Activated CD8-positive, alpha-beta memory T cell treated with anti-CD3 and anti-CD28 coated beads, Interleukin-2, amount 10 ng/mL, durations not matched to agents 7 days and 5 days (primary cell): ENCODE results near the gene DCTN1. TPM values are rescaled to one million over a fixed set of nuclear protein-coding genes. Genes with fewer than 3 reads are reported as not detected.

Source experiments
- ATAC-seq: fragments of 150-1000 bp; cut with Tn5 transposase; one replicate; pipeline ENCODE4 v1.10.0; 2021; ENCODE audit warnings: moderate library complexity
- CTCF ChIA-PET: fragments of 350-600 bp; sonication (Branson Sonifier 250); formaldehyde crosslinking; loops from one replicate; lab custom pipeline; 2021; ENCODE audit warnings: antibody characterized with exemption; lab: Charles Lee
- DNase-seq: peaks from one replicate; pipeline ENCODE4 v3.0.0-alpha.2; 2020
- H3K27ac Mint-ChIP-seq: one replicate; pipeline ENCODE4 v1.8.0; 2021; ENCODE audit warnings: mild to moderate bottlenecking, mixed read lengths
- H3K27me3 Mint-ChIP-seq: one replicate; pipeline ENCODE4 v1.8.0; 2021; ENCODE audit warnings: mixed read lengths
- H3K36me3 Mint-ChIP-seq: one replicate; pipeline ENCODE4 v1.8.0; 2021; ENCODE audit warnings: mild to moderate bottlenecking, mixed read lengths
- H3K4me1 Mint-ChIP-seq: one replicate; pipeline ENCODE4 v1.8.0; 2021; ENCODE audit warnings: mixed read lengths
- H3K4me3 Mint-ChIP-seq: one replicate; pipeline ENCODE4 v1.8.0; 2021; ENCODE audit warnings: mild to moderate bottlenecking, moderate library complexity, mixed read lengths
- H3K9me3 Mint-ChIP-seq: one replicate; pipeline ENCODE4 v1.8.0; 2022; ENCODE audit warnings: low read depth, mixed read lengths
- total RNA-seq, 2 experiments: library from RNA; stranded (reverse); gene quantifications; one replicate each; pipeline ENCODE4 v1.2.3, GENCODE V29; 2021

DCTN1 gene
- total RNA-seq, 2 experiments from 2014 or later, result 98.3 to 108 TPM

- H3K9me3 Mint-ChIP-seq, result no peaks in the 10 kb centered on the region
- H3K27ac Mint-ChIP-seq, result no peak overlapping the region
- peaks cover 13% of the 10 kb centered on the region for H3K27me3 Mint-ChIP-seq
- CTCF ChIA-PET, result interaction anchor here (0.7 to 1.5 kb wide), 6 partner anchors 9 to 172 kb away, joined by 3 to 6 read pairs (median 4); no protein-coding TSS in a partner anchor
- no peak for DNase-seq
- peak; percentile 68 for ATAC-seq
- H3K36me3 Mint-ChIP-seq, result no peaks in the 10 kb centered on the region
- H3K4me3 Mint-ChIP-seq, result no peak overlapping the region
- H3K4me1 Mint-ChIP-seq, result no peaks in the 10 kb centered on the region
Measured at GRCh38 chr2:74399785-74400184, 19.7 kb upstream of the DCTN1 start.

GRCh38 chr2:74396149-74396548 lies 16.0 kb upstream of the DCTN1 start:
- Mint-ChIP-seq H3K4me1 (peaks cover 4% of the 10 kb centered on the region), H3K9me3 (no peaks in the 10 kb centered on the region), H3K27me3 (peaks cover 11% of the 10 kb centered on the region), H3K27ac (no peak overlapping the region), H3K36me3 (no peaks in the 10 kb centered on the region), H3K4me3 (no peak overlapping the region)
- no peak for ATAC-seq
- CTCF ChIA-PET, result no interaction called here
- DNase-seq, result no peak

GRCh38 chr2:74393525-74393924 lies 13.4 kb upstream of the DCTN1 start:
- Mint-ChIP-seq H3K27me3 (peaks cover 8% of the 10 kb centered on the region), H3K4me1 (peaks cover 6% of the 10 kb centered on the region), H3K36me3 (peaks cover 1% of the 10 kb centered on the region), H3K27ac (no peak overlapping the region), H3K9me3 (no peaks in the 10 kb centered on the region), H3K4me3 (no peak overlapping the region)
- no peak for DNase-seq
- CTCF ChIA-PET, result interaction anchor here (1.0 kb wide), 1 partner anchor 16 kb away, joined by 3 read pairs; no protein-coding TSS in a partner anchor
- ATAC-seq, result no peak

GRCh38 chr2:74392449-74392743 lies 12.3 kb upstream of the DCTN1 start:
- no peak overlapping the region for H3K4me3 Mint-ChIP-seq
- H3K27me3 Mint-ChIP-seq, result peaks cover 8% of the 10 kb centered on the region
- DNase-seq (no peak), ATAC-seq (no peak)
- no peaks in the 10 kb centered on the region for H3K9me3 Mint-ChIP-seq
- H3K27ac Mint-ChIP-seq, result no peak overlapping the region
- peaks cover 6% of the 10 kb centered on the region for H3K4me1 Mint-ChIP-seq
- peaks cover 1% of the 10 kb centered on the region for H3K36me3 Mint-ChIP-seq
- CTCF ChIA-PET, result interaction anchor here (1.0 to 5.2 kb wide), 21 partner anchors 9 to 568 kb away, joined by 3 to 32 read pairs (median 7); partner anchors contain the start of genes C2orf81, CCDC142, DCTN1 and DQX1

GRCh38 chr2:74391580-74392448 lies 11.7 kb upstream of the DCTN1 start:
- Mint-ChIP-seq H3K9me3 (no peaks in the 10 kb centered on the region), H3K36me3 (peaks cover 1% of the 10 kb centered on the region), H3K27ac (peak overlapping the region; percentile 97), H3K4me3 (peak overlapping the region; percentile 86), H3K27me3 (peaks cover 8% of the 10 kb centered on the region), H3K4me1 (peaks cover 6% of the 10 kb centered on the region)
- ATAC-seq (peak; percentile 82), DNase-seq (peak; percentile 96)
- CTCF ChIA-PET, result interaction anchor here (0.8 to 5.2 kb wide), 39 partner anchors 8 to 685 kb away, joined by 3 to 32 read pairs (median 5); partner anchors contain the start of genes C2orf81, CCDC142, DCTN1 and DQX1

- H3K36me3 Mint-ChIP-seq, result peaks cover 1% of the 10 kb centered on the region
- peaks cover 6% of the 10 kb centered on the region for H3K4me1 Mint-ChIP-seq
- H3K9me3 Mint-ChIP-seq, result no peaks in the 10 kb centered on the region
- DNase-seq, result peak; percentile 44
- H3K4me3 Mint-ChIP-seq, result peak overlapping the region; percentile 86
- CTCF ChIA-PET, result interaction anchor here (0.8 to 5.2 kb wide), 38 partner anchors 9 to 684 kb away, joined by 3 to 32 read pairs (median 5); partner anchors contain the start of genes C2orf81, CCDC142, DCTN1 and DQX1
- H3K27ac Mint-ChIP-seq, result peak overlapping the region; percentile 97
- no peak for ATAC-seq
- peaks cover 8% of the 10 kb centered on the region for H3K27me3 Mint-ChIP-seq
Measured at GRCh38 chr2:74391209-74391579, 11.1 kb upstream of the DCTN1 start.

GRCh38 chr2:74390606-74391005 lies 10.5 kb upstream of the DCTN1 start:
- Mint-ChIP-seq H3K27me3 (peaks cover 8% of the 10 kb centered on the region), H3K4me3 (peak overlapping the region; percentile 61), H3K4me1 (peaks cover 6% of the 10 kb centered on the region), H3K36me3 (peaks cover 1% of the 10 kb centered on the region), H3K9me3 (no peaks in the 10 kb centered on the region), H3K27ac (no peak overlapping the region)
- CTCF ChIA-PET, result interaction anchor here (0.6 to 5.2 kb wide), 22 partner anchors 9 to 567 kb away, joined by 3 to 32 read pairs (median 6); partner anchors contain the start of genes C2orf81, DCTN1, INO80B and MOB1A
- DNase-seq (no peak), ATAC-seq (no peak)

- H3K27ac Mint-ChIP-seq, result no peak overlapping the region
- ATAC-seq (no peak), DNase-seq (no peak)
- CTCF ChIA-PET, result interaction anchor here (1.0 kb wide), 1 partner anchor 138 kb away, joined by 3 read pairs; no protein-coding TSS in a partner anchor
- peaks cover 5% of the 10 kb centered on the region for H3K4me1 Mint-ChIP-seq
- no peak overlapping the region for H3K4me3 Mint-ChIP-seq
- no peaks in the 10 kb centered on the region for H3K27me3 Mint-ChIP-seq
- H3K9me3 Mint-ChIP-seq, result no peaks in the 10 kb centered on the region
- H3K36me3 Mint-ChIP-seq, result peaks cover 1% of the 10 kb centered on the region
Measured at GRCh38 chr2:74387346-74387745, 7.2 kb upstream of the DCTN1 start.

GRCh38 chr2:74385396-74385795 lies 5.3 kb upstream of the DCTN1 start:
- ATAC-seq, result no peak
- Mint-ChIP-seq H3K9me3 (no peaks in the 10 kb centered on the region), H3K4me3 (no peak overlapping the region), H3K27ac (no peak overlapping the region), H3K27me3 (no peaks in the 10 kb centered on the region), H3K36me3 (peaks cover 2% of the 10 kb centered on the region), H3K4me1 (peaks cover 8% of the 10 kb centered on the region)
- CTCF ChIA-PET, result interaction anchor here (1.8 kb wide), 1 partner anchor 51 kb away, joined by 4 read pairs; no protein-coding TSS in a partner anchor
- DNase-seq, result no peak

- peaks cover 2% of the 10 kb centered on the region for H3K36me3 Mint-ChIP-seq
- no peaks in the 10 kb centered on the region for H3K27me3 Mint-ChIP-seq
- H3K9me3 Mint-ChIP-seq, result no peaks in the 10 kb centered on the region
- ATAC-seq, result no peak
- no peak for DNase-seq
- CTCF ChIA-PET, result no interaction called here
- H3K4me3 Mint-ChIP-seq, result no peak overlapping the region
- peaks cover 12% of the 10 kb centered on the region for H3K4me1 Mint-ChIP-seq
- no peak overlapping the region for H3K27ac Mint-ChIP-seq
Measured at GRCh38 chr2:74384051-74384450, 3.9 kb upstream of the DCTN1 start.

GRCh38 chr2:74383254-74383653 lies 3.1 kb upstream of the DCTN1 start:
- no peaks in the 10 kb centered on the region for H3K27me3 Mint-ChIP-seq
- ATAC-seq, result no peak
- no peak for DNase-seq
- peaks cover 19% of the 10 kb centered on the region for H3K4me1 Mint-ChIP-seq
- no peak overlapping the region for H3K4me3 Mint-ChIP-seq
- peak overlapping the region; percentile 9 for H3K27ac Mint-ChIP-seq
- CTCF ChIA-PET, result interaction anchor here (1.9 to 2.1 kb wide), 2 partner anchors 18 to 48 kb away, joined by 4 to 6 read pairs; no protein-coding TSS in a partner anchor
- H3K9me3 Mint-ChIP-seq, result no peaks in the 10 kb centered on the region
- H3K36me3 Mint-ChIP-seq, result peaks cover 2% of the 10 kb centered on the region

- Mint-ChIP-seq H3K4me1 (peaks cover 19% of the 10 kb centered on the region), H3K27me3 (no peaks in the 10 kb centered on the region), H3K9me3 (no peaks in the 10 kb centered on the region), H3K4me3 (no peak overlapping the region), H3K36me3 (peaks cover 6% of the 10 kb centered on the region), H3K27ac (no peak overlapping the region)
- CTCF ChIA-PET, result interaction anchor here (0.7 to 2.1 kb wide), 5 partner anchors 10 to 47 kb away, joined by 3 to 12 read pairs (median 4); no protein-coding TSS in a partner anchor
- no peak for ATAC-seq
- DNase-seq, result no peak
Measured at GRCh38 chr2:74381751-74382150, 1.6 kb upstream of the DCTN1 start.

GRCh38 chr2:74378007-74378406 lies 2.1 kb downstream of the DCTN1 start:
- DNase-seq, result no peak
- H3K9me3 Mint-ChIP-seq, result no peaks in the 10 kb centered on the region
- peaks cover 8% of the 10 kb centered on the region for H3K36me3 Mint-ChIP-seq
- no peak overlapping the region for H3K4me3 Mint-ChIP-seq
- H3K4me1 Mint-ChIP-seq, result peaks cover 24% of the 10 kb centered on the region
- ATAC-seq, result no peak
- no peak overlapping the region for H3K27ac Mint-ChIP-seq
- no peaks in the 10 kb centered on the region for H3K27me3 Mint-ChIP-seq
- CTCF ChIA-PET, result no interaction called here
